IMR-90 (cell line): Measurements from ENCODE around the gene ALPI. TPM values are rescaled to one million over a fixed set of nuclear protein-coding genes. Genes with fewer than 3 reads are reported as not detected.

ENCODE experiments used
- ATAC-seq: fragments of 200-7000 bp; cut with Tn5 transposase; 2 replicates; pipeline ENCODE4 v1.9.1; 2020; ENCODE audit warnings: low read depth, mild to moderate bottlenecking, moderate library complexity
- BruUV-seq: library from RNA; stranded (reverse); fragments of 400-500 nt; replicated peaks from 2 replicates; lab custom pipeline; 2021; lab: Mats Ljungman, UMichigan
- CTCF ChIA-PET: fragments of 300-600 bp; formaldehyde crosslinking; extraction: SDS; loops from one replicate; lab custom pipeline; 2021; ENCODE audit warnings: antibody characterized with exemption; lab: Yijun Ruan, JAX
- POLR2A ChIA-PET: fragments of 300-600 bp; sonication (Branson Sonifier 250); formaldehyde crosslinking; loops from one replicate; lab custom pipeline; 2022; ENCODE audit warnings: antibody characterized with exemption; ENCODE audit not compliant: unreplicated experiment; lab: Charles Lee
- DNase-seq: peaks from one replicate; pipeline ENCODE4 v3.0.0; 2013
- H2AFZ ChIP-seq: replicated peaks from 2 replicates; pipeline ENCODE3; 2013; ENCODE audit warnings: low read length, mild to moderate bottlenecking; ENCODE audit not compliant: poor library complexity
- H2AK5ac ChIP-seq: 2 replicates; pipeline ENCODE4 v1.6.1; 2013; ENCODE audit warnings: low read depth, low read length, inconsistent platforms
- H2AK9ac ChIP-seq: replicated peaks from 2 replicates; pipeline ENCODE3; 2013; ENCODE audit warnings: mild to moderate bottlenecking, low read depth, low read length, moderate library complexity; ENCODE audit not compliant: poor library complexity
- H2BK120ac ChIP-seq: 2 replicates; pipeline ENCODE4 v1.6.1; 2013; ENCODE audit warnings: low read depth, low read length, inconsistent platforms
- H2BK15ac ChIP-seq: 3 replicates; pipeline ENCODE4 v1.6.1; 2013; ENCODE audit warnings: low read depth, low read length, inconsistent platforms
- H2BK20ac ChIP-seq: 2 replicates; pipeline ENCODE4 v1.6.1; 2013; ENCODE audit warnings: low read depth, mild to moderate bottlenecking, inconsistent platforms, low read length, moderate library complexity
- H2BK5ac ChIP-seq: 2 replicates; pipeline ENCODE4 v1.6.1; 2013; ENCODE audit warnings: mild to moderate bottlenecking, low read depth, low read length, inconsistent platforms; ENCODE audit not compliant: poor library complexity, severe bottlenecking
- H3K14ac ChIP-seq: replicated peaks from 2 replicates; pipeline ENCODE4 v1.6.1; 2013; ENCODE audit warnings: low read depth, low read length, inconsistent platforms
- H3K18ac ChIP-seq: 2 replicates; pipeline ENCODE4 v1.6.1; 2013; ENCODE audit warnings: low read depth, low read length, control low read depth
- H3K23ac ChIP-seq: 2 replicates; pipeline ENCODE4 v1.6.1; 2013; ENCODE audit warnings: low read depth, low read length, inconsistent platforms
- H3K27ac ChIP-seq: 2 replicates; pipeline ENCODE4 v1.5.1; 2013; ENCODE audit warnings: mild to moderate bottlenecking, control low read depth, low read length; ENCODE audit not compliant: insufficient read depth
- H3K27me3 ChIP-seq: 2 replicates; pipeline ENCODE4 v1.6.1; 2013; ENCODE audit warnings: low read length; ENCODE audit not compliant: control insufficient read depth, insufficient read depth
- H3K36me3 ChIP-seq: 2 replicates; pipeline ENCODE4 v1.6.1; 2013; ENCODE audit warnings: low read length, mixed read lengths; ENCODE audit not compliant: control insufficient read depth, insufficient read depth
- H3K4ac ChIP-seq: 2 replicates; pipeline ENCODE4 v1.6.1; 2013; ENCODE audit warnings: low read depth, low read length, inconsistent platforms
- H3K4me1 ChIP-seq: 2 replicates; pipeline ENCODE4 v1.6.1; 2013; ENCODE audit warnings: low read length, mixed read lengths; ENCODE audit not compliant: control insufficient read depth, insufficient read depth
- H3K4me2 ChIP-seq: 2 replicates; pipeline ENCODE4 v1.6.1; 2013; ENCODE audit warnings: low read depth, mild to moderate bottlenecking, control low read depth, low read length, moderate library complexity
- H3K4me3 ChIP-seq: 2 replicates; pipeline ENCODE4 v1.5.1; 2013; ENCODE audit warnings: low read depth, mild to moderate bottlenecking, control low read depth, low read length, moderate library complexity; ENCODE audit not compliant: insufficient read depth
- H3K56ac ChIP-seq: 2 replicates; pipeline ENCODE4 v1.6.1; 2013; ENCODE audit warnings: low read length, inconsistent platforms; ENCODE audit not compliant: insufficient read depth; ENCODE audit errors: extremely low read depth
- H3K79me1 ChIP-seq, 2 experiments: 2 replicates each; pipeline ENCODE4 v1.6.1; 2013; ENCODE audit warnings: low read length in 2 of 2, inconsistent platforms in 1 of 2, low read depth in 1 of 2
- H3K9ac ChIP-seq: 2 replicates; pipeline ENCODE4 v1.6.1; 2013; ENCODE audit warnings: low read depth, low read length, control low read depth
- H3K9me1 ChIP-seq: 2 replicates; pipeline ENCODE4 v1.6.1; 2013; ENCODE audit warnings: low read length, inconsistent platforms; ENCODE audit not compliant: insufficient read depth
- H3K9me3 ChIP-seq: 2 replicates; pipeline ENCODE4 v1.6.1; 2013; ENCODE audit warnings: low read length; ENCODE audit not compliant: control insufficient read depth, insufficient read depth
- H4K20me1 ChIP-seq: 2 replicates; pipeline ENCODE4 v1.6.1; 2013; ENCODE audit warnings: low read length, inconsistent platforms; ENCODE audit not compliant: insufficient read depth
- H4K5ac ChIP-seq: 2 replicates; pipeline ENCODE4 v1.6.1; 2013; ENCODE audit warnings: mild to moderate bottlenecking, low read depth, low read length, control low read depth
- H4K8ac ChIP-seq, 2 experiments: 2 replicates each; pipeline ENCODE4 v1.6.1; 2013; ENCODE audit warnings: low read depth in 2 of 2, low read length in 2 of 2, control low read depth in 1 of 2, inconsistent platforms in 1 of 2
- H4K91ac ChIP-seq: 2 replicates; pipeline ENCODE4 v1.6.1; 2013; ENCODE audit warnings: low read depth, low read length, inconsistent platforms; ENCODE audit not compliant: insufficient read depth
- MXI1 ChIP-seq: IDR thresholded peaks from 2 replicates; pipeline ENCODE4 v1.6.1; 2012; ENCODE audit warnings: low read depth, mild to moderate bottlenecking, low read length, moderate library complexity, borderline replicate concordance
- WGBS, 2 experiments: methylation state at CpG; one replicate each; pipeline versions ENCODE4 v1.1.5 to v1.1.7; 2013; ENCODE audit warnings: missing lambda C conversion rate in 2 of 2; ENCODE audit not compliant: insufficient read length in 1 of 2; ENCODE audit errors: extremely low coverage in 2 of 2; 5-methylcytosine and 5-hydroxymethylcytosine counted together
- dilution Hi-C: fragments of 300-500 bp; cut with HindIII; formaldehyde crosslinking; loops from one replicate; pipeline ENCODE4 v1.14.3; 2018; ENCODE audit warnings: low sequenced_read_pairs; ENCODE audit not compliant: unreplicated experiment
- in situ Hi-C: fragments of 300-500 bp; cut with MboI; formaldehyde crosslinking; loops from 3 replicates; pipeline ENCODE4 v1.14.3; 2019; ENCODE audit warnings: low sequenced_read_pairs, inconsistent platforms, mixed read lengths
- intact Hi-C: fragments of 100-400 bp; cut with micrococcal nuclease; formaldehyde crosslinking; loops from 2 replicates; pipeline ENCODE4 v1.10.0; 2022
- polyA plus RNA-seq, 3 experiments: library from polyadenylated mRNA; depleted of rRNA; stranded (reverse); fragments of >200 nt; gene quantifications; 2 replicates each; pipeline ENCODE4 v1.2.3, GENCODE V29; 2012; ENCODE audit warnings: low replicate concordance in 1 of 3
- total RNA-seq: library from RNA; depleted of rRNA; stranded (reverse); fragments of >200 nt; gene quantifications from 2 replicates; pipeline ENCODE4 v1.2.3, GENCODE V29; 2012

Gene ALPI
- total and polyA plus RNA-seq, 2 of the 4 experiments (the other 2 are of a cell fraction), result not detected

DNA sequence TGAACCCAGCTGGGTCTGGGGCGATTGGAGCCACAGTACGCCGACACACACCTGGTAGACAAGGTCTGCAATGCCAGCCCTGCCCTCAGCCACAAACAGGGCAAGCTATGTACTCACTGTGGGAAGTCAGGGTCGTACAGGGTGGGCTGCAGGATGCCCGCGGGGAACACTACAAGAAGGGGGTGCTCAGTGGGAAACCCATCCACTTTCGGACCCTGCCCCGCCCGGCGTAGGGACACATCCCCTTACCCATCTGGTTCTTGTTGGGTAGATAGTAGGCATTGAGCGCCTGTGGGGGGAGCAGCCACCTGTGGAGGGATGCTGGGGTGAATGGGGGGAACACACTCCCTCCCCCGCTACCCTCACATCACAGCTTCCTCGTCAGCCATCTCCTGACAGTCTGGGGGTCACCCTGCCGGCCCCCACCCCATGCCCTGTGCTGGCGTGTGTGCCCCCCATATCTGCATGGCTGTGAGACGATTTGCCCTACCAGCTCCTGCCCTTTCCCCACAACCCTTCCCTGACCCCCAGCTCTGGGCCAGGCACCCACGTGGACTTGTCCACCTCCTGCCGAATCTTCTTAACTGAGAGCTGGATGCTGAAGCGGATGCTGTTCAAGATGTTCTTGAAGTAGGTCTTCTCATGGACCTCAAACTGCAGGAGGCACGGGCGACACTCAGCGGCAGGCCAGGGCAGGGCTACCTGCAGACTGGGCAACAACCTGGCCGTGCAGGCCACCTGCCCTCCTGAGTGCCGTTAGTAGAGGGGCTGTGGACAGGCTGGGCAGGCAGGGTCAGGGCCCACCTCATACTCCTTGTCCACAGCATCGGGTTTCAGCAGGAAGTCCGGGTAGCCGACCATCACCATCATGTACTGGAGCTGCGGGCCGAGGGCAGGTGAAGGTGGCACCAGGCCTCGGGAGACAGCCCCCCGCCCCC is 26.6 kb downstream of the ALPI start:
- no peak for DNase-seq
- TF ChIP-seq MXI1, result no peak
- H4K20me1 ChIP-seq, result no peaks in the 10 kb centered on the region; the same call in 1 of the 2 replicates
- no peak overlapping the region for H3K4ac ChIP-seq
- peaks cover 56% of the 10 kb centered on the region for H3K27me3 ChIP-seq
- no peak for ATAC-seq
- intact Hi-C loops (no loop called here), in situ Hi-C loops (no loop called here), dilution Hi-C loops (no loop called here)
- no peaks in the 10 kb centered on the region for H3K36me3 ChIP-seq
- no peaks in the 10 kb centered on the region; the same call in 1 of the 2 replicates for H3K4me1 ChIP-seq
- no peaks in the 10 kb centered on the region for H3K9me1 ChIP-seq
- H2AK5ac ChIP-seq, result no peak overlapping the region
- H2BK20ac ChIP-seq, result no peak overlapping the region
- no peak overlapping the region for H4K8ac ChIP-seq
- no peak overlapping the region for H2BK15ac ChIP-seq
- no peak overlapping the region for H2BK120ac ChIP-seq
- H3K4me2 ChIP-seq, result no peak overlapping the region
- no peak overlapping the region for H4K5ac ChIP-seq
- no peak overlapping the region for H2AFZ ChIP-seq
- no peak overlapping the region for H3K9ac ChIP-seq
- H3K23ac ChIP-seq, result no peak overlapping the region
- BruUV-seq, result no TSS peak
- H2BK5ac ChIP-seq, result no peak overlapping the region
- no peak overlapping the region for H3K4me3 ChIP-seq
- no peaks in the 10 kb centered on the region for H3K9me3 ChIP-seq
- no peak overlapping the region for H3K56ac ChIP-seq
- no peak overlapping the region for H2AK9ac ChIP-seq
- CTCF ChIA-PET, result no interaction called here
- H3K79me1 ChIP-seq, result no peaks in the 10 kb centered on the region
- H3K27ac ChIP-seq, result no peak overlapping the region
- POLR2A ChIA-PET, result no interaction called here
- H3K18ac ChIP-seq, result no peak overlapping the region
- no peak overlapping the region for H4K91ac ChIP-seq
- WGBS, 2 experiments, result no CpG with 5 or more reads among the region's 31 CpGs
- H3K14ac ChIP-seq, result no peak overlapping the region
